HEK293 (cell line): ENCODE measurements around the gene ABCB9.

Experiments used
- CTCF ChIA-PET: fragments of 350-600 bp; formaldehyde crosslinking; extraction: SDS; loops from one replicate; lab custom pipeline; 2021; ENCODE audit warnings: antibody characterized with exemption; lab: Yijun Ruan, JAX
- POLR2A ChIA-PET: fragments of 300-600 bp; formaldehyde crosslinking; extraction: SDS; loops from one replicate; lab custom pipeline; 2020; ENCODE audit warnings: antibody characterized with exemption, inconsistent platforms; lab: Yijun Ruan, JAX
- H3K27ac ChIP-seq: fragments of 200-500 bp; sonication (Bioruptor generic); 2 replicates; pipeline ENCODE4 v1.5.1; 2014; ENCODE audit warnings: low read depth, low read length, control low read depth, inconsistent platforms; ENCODE audit errors: extremely low read depth
- H3K36me3 ChIP-seq, 2 experiments: fragments of 200-500 bp in 1 of 2; sonication (Bioruptor generic) in 1 of 2; 1 replicate in 1 of 2; 2 replicates in 1 of 2; pipeline ENCODE4 v1.5.1; 2014 to 2017; ENCODE audit warnings: inconsistent platforms in 2 of 2, low read length in 2 of 2; ENCODE audit not compliant: control insufficient read depth in 2 of 2, insufficient read depth in 1 of 2
- H3K4me1 ChIP-seq: fragments of 200-500 bp; sonication (Bioruptor generic); 2 replicates; pipeline ENCODE4 v1.5.1; 2014; ENCODE audit warnings: mild to moderate bottlenecking, low read length, inconsistent platforms; ENCODE audit not compliant: control insufficient read depth, insufficient read depth
- H3K4me3 ChIP-seq: 2 replicates; pipeline ENCODE4 v1.5.1; 2011; ENCODE audit warnings: low read depth, mild to moderate bottlenecking, control low read depth, low read length, moderate library complexity
- H3K9me3 ChIP-seq: fragments of 200-500 bp; sonication (Bioruptor generic); 2 replicates; pipeline ENCODE4 v1.5.1; 2014; ENCODE audit warnings: low read depth, low read length, inconsistent platforms; ENCODE audit not compliant: control insufficient read depth, insufficient read depth
- BCL11B ChIP-seq: fragments of 450-650 bp; formaldehyde crosslinking; IDR thresholded peaks from 2 replicates; pipeline ENCODE4 v1.5.1; 2016; ENCODE audit warnings: low read depth, missing biosample characterization, missing genetic modification characterization
- GLI4 ChIP-seq: fragments of 450-650 bp; formaldehyde crosslinking; IDR thresholded peaks from 2 replicates; pipeline ENCODE4 v1.5.1; 2016; ENCODE audit warnings: missing biosample characterization, missing genetic modification characterization
- GLIS2 ChIP-seq: fragments of 450-650 bp; formaldehyde crosslinking; IDR thresholded peaks from 2 replicates; pipeline ENCODE4 v1.5.1; 2016; ENCODE audit warnings: missing biosample characterization, missing genetic modification characterization
- HOXC10 ChIP-seq: sonication (generic); formaldehyde crosslinking; IDR thresholded peaks from 2 replicates; pipeline ENCODE4 v1.8.1; 2023; ENCODE audit warnings: mild to moderate bottlenecking, missing genetic modification reagents
- KLF1 ChIP-seq: fragments of 450-650 bp; formaldehyde crosslinking; IDR thresholded peaks from 2 replicates; pipeline ENCODE4 v1.5.1; 2016; ENCODE audit warnings: missing biosample characterization, missing genetic modification characterization
- PBX3 ChIP-seq: sonication (generic); formaldehyde crosslinking; IDR thresholded peaks from 2 replicates; pipeline ENCODE4 v1.8.1; 2022; ENCODE audit warnings: mild to moderate bottlenecking, moderate library complexity, missing genetic modification reagents
- SP3 ChIP-seq: fragments of 450-650 bp; formaldehyde crosslinking; IDR thresholded peaks from 2 replicates; pipeline ENCODE4 v1.5.1; 2016; ENCODE audit warnings: missing biosample characterization, missing genetic modification characterization
- ZBTB21 ChIP-seq: fragments of 450-650 bp; formaldehyde crosslinking; IDR thresholded peaks from 2 replicates; pipeline ENCODE4 v1.5.1; 2017; ENCODE audit warnings: missing biosample characterization, missing genetic modification characterization
- ZFHX2 ChIP-seq: fragments of 450-650 bp; formaldehyde crosslinking; conservative IDR thresholded peaks from 2 replicates; pipeline ENCODE4 v1.5.1; 2016; ENCODE audit warnings: missing biosample characterization, missing genetic modification characterization
- ZNF121 ChIP-seq: fragments of 450-650 bp; formaldehyde crosslinking; IDR thresholded peaks from 2 replicates; pipeline ENCODE4 v1.5.1; 2016; ENCODE audit warnings: missing biosample characterization, missing genetic modification characterization
- ZNF174 ChIP-seq: fragments of 450-650 bp; formaldehyde crosslinking; IDR thresholded peaks from 2 replicates; pipeline ENCODE4 v1.5.0; 2017; ENCODE audit warnings: missing biosample characterization, mild to moderate bottlenecking, missing genetic modification characterization
- ZNF18 ChIP-seq: fragments of 450-650 bp; formaldehyde crosslinking; IDR thresholded peaks from 2 replicates; pipeline ENCODE4 v1.5.1; 2016; ENCODE audit warnings: missing biosample characterization, missing genetic modification characterization
- ZNF280C ChIP-seq: fragments of 450-650 bp; formaldehyde crosslinking; IDR thresholded peaks from 2 replicates; pipeline ENCODE4 v1.5.1; 2016; ENCODE audit warnings: missing biosample characterization, missing genetic modification characterization
- ZNF350 ChIP-seq: fragments of 450-650 bp; formaldehyde crosslinking; IDR thresholded peaks from 2 replicates; pipeline ENCODE4 v1.5.0; 2017; ENCODE audit warnings: missing biosample characterization, mild to moderate bottlenecking, missing genetic modification characterization
- ZNF404 ChIP-seq: fragments of 450-650 bp; formaldehyde crosslinking; IDR thresholded peaks from 2 replicates; pipeline ENCODE4 v1.5.1; 2017; ENCODE audit warnings: missing biosample characterization, missing genetic modification characterization
- ZNF48 ChIP-seq: fragments of 450-650 bp; formaldehyde crosslinking; IDR thresholded peaks from 2 replicates; pipeline ENCODE4 v1.5.1; 2016; ENCODE audit warnings: missing biosample characterization, missing genetic modification characterization
- ZNF600 ChIP-seq: fragments of 450-650 bp; formaldehyde crosslinking; IDR thresholded peaks from 2 replicates; pipeline ENCODE4 v1.5.1; 2016; ENCODE audit warnings: missing biosample characterization, missing genetic modification characterization
- ZNF610 ChIP-seq: fragments of 450-650 bp; formaldehyde crosslinking; IDR thresholded peaks from 2 replicates; pipeline ENCODE4 v1.5.1; 2016; ENCODE audit warnings: missing biosample characterization, missing genetic modification characterization, borderline replicate concordance
- ZNF626 ChIP-seq: fragments of 450-650 bp; sonication (Bioruptor Pico); formaldehyde crosslinking; IDR thresholded peaks from 2 replicates; pipeline ENCODE4 v1.5.1; 2018; ENCODE audit warnings: missing biosample characterization, missing genetic modification characterization, inconsistent platforms
- ZNF692 ChIP-seq: fragments of 450-650 bp; formaldehyde crosslinking; IDR thresholded peaks from 2 replicates; pipeline ENCODE4 v1.5.1; 2016; ENCODE audit warnings: missing biosample characterization, missing genetic modification characterization
- ZNF777 ChIP-seq: fragments of 450-650 bp; formaldehyde crosslinking; IDR thresholded peaks from 2 replicates; pipeline ENCODE4 v1.5.1; 2017; ENCODE audit warnings: missing biosample characterization, missing genetic modification characterization, borderline replicate concordance
- ZNF785 ChIP-seq: fragments of 450-650 bp; formaldehyde crosslinking; IDR thresholded peaks from 2 replicates; pipeline ENCODE4 v1.5.1; 2016; ENCODE audit warnings: missing biosample characterization, missing genetic modification characterization
- TF ChIP-seq, protein P1 (sequence below): fragments of 450-650 bp; formaldehyde crosslinking; IDR thresholded peaks from 2 replicates; pipeline ENCODE4 v1.5.1; 2016; ENCODE audit warnings: missing biosample characterization, missing genetic modification characterization
- TF ChIP-seq, protein P2 (sequence below): fragments of 450-650 bp; formaldehyde crosslinking; IDR thresholded peaks from 2 replicates; pipeline ENCODE4 v1.5.1; 2017; ENCODE audit warnings: missing biosample characterization, missing genetic modification characterization
- TF ChIP-seq, protein P3 (sequence below): fragments of 450-650 bp; formaldehyde crosslinking; IDR thresholded peaks from 2 replicates; pipeline ENCODE4 v1.5.1; 2016; ENCODE audit warnings: missing biosample characterization, missing genetic modification characterization

ABCB9 gene

DNA sequence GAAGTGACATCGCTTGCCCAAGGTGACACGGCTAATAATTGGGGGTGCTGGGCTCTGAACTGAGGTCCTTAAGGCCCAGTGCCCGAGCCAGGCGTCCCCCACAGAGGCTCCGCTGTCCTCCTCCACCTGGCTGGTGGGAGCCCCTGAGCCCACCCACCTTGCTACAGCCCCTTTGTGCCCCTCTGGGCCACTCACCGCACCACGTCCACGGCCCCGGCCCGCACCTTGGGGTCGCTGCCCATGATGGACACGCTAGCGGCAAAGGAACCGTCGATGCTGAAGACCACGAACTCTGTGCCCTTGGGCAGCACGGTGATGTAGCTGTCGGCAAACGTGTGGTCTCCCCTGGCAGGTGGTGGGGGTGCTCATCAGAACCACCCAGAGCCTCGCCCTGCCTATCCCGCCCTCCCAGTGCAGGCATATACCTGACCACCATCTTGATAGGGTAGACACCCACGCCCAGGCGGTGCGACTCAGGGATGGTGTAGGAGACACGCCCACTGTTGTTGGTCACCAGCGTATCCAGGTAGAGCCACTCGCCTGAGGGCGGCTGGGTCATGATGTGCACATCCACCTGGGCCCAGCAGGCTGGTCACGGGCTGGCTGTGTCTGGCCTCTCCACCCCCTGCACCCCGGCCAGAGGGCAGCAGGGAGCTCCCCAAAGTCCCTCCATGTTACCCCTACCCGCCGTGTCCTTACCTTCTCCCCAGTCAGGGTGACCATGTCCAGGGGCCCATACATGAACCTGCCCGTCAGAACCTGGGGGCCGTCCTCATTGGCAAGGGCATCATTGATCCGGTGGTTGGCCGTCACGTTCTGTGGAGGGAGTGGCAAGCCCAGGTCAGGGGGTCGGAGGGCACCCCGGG, 21.1 kb upstream of the ABCB9 start (continued):
- TF ChIP-seq, protein P1, sequence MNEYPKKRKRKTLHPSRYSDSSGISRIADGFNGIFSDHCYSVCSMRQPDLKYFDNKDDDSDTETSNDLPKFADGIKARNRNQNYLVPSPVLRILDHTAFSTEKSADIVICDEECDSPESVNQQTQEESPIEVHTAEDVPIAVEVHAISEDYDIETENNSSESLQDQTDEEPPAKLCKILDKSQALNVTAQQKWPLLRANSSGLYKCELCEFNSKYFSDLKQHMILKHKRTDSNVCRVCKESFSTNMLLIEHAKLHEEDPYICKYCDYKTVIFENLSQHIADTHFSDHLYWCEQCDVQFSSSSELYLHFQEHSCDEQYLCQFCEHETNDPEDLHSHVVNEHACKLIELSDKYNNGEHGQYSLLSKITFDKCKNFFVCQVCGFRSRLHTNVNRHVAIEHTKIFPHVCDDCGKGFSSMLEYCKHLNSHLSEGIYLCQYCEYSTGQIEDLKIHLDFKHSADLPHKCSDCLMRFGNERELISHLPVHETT (tag by site-specific recombination), result no peak
- TF ChIP-seq ZFHX2 (tag by site-specific recombination), result peak; percentile 56

GRCh38 chr12:122986258-122986871, 20.1 kb upstream of the ABCB9 start:
- CTCF ChIA-PET, result no interaction called here
- Histone ChIP-seq H3K36me3 (peaks cover 0 to 33% of the 10 kb centered on the region in 2 experiments; a peak in 2 of 3 replicates), H3K4me3 (no peak overlapping the region), H3K27ac (no peak overlapping the region), H3K4me1 (peaks cover 8% of the 10 kb centered on the region; the same call in 1 of the 2 replicates), H3K9me3 (no peaks in the 10 kb centered on the region)
- POLR2A ChIA-PET, result no interaction called here
- TF ChIP-seq, protein P2, sequence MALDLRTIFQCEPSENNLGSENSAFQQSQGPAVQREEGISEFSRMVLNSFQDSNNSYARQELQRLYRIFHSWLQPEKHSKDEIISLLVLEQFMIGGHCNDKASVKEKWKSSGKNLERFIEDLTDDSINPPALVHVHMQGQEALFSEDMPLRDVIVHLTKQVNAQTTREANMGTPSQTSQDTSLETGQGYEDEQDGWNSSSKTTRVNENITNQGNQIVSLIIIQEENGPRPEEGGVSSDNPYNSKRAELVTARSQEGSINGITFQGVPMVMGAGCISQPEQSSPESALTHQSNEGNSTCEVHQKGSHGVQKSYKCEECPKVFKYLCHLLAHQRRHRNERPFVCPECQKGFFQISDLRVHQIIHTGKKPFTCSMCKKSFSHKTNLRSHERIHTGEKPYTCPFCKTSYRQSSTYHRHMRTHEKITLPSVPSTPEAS (tag by site-specific recombination), result no peak
- TF ChIP-seq ZNF18 (tag by site-specific recombination), result no peak
- TF ChIP-seq ZNF350 (tag by site-specific recombination), result no peak
- TF ChIP-seq PBX3 (CRISPR knock-in tag), result no peak
- TF ChIP-seq ZNF626 (tag by site-specific recombination), result no peak
- no peak for TF ChIP-seq ZNF48 (tag by site-specific recombination)
- TF ChIP-seq ZNF692, result peak; percentile 27; the same call in 1 of the 2 replicates
- no peak for TF ChIP-seq BCL11B
- peak; percentile 58 for TF ChIP-seq ZFHX2 (tag by site-specific recombination)
- TF ChIP-seq ZNF600, result peak; percentile 50
- no peak for TF ChIP-seq ZNF785 (tag by site-specific recombination)
- TF ChIP-seq SP3, result no peak
- TF ChIP-seq HOXC10 (CRISPR knock-in tag), result no peak
- no peak for TF ChIP-seq ZNF777
- no peak for TF ChIP-seq GLI4 (tag by site-specific recombination)
- no peak for TF ChIP-seq KLF1 (tag by site-specific recombination)
- TF ChIP-seq ZNF404 (tag by site-specific recombination), result no peak
- TF ChIP-seq GLIS2 (tag by site-specific recombination), result no peak
- TF ChIP-seq ZNF610 (tag by site-specific recombination), result no peak
- TF ChIP-seq ZNF174 (tag by site-specific recombination), result no peak
- TF ChIP-seq ZNF280C (tag by site-specific recombination), result no peak
- TF ChIP-seq ZBTB21 (tag by site-specific recombination), result no peak
- TF ChIP-seq, protein P3, sequence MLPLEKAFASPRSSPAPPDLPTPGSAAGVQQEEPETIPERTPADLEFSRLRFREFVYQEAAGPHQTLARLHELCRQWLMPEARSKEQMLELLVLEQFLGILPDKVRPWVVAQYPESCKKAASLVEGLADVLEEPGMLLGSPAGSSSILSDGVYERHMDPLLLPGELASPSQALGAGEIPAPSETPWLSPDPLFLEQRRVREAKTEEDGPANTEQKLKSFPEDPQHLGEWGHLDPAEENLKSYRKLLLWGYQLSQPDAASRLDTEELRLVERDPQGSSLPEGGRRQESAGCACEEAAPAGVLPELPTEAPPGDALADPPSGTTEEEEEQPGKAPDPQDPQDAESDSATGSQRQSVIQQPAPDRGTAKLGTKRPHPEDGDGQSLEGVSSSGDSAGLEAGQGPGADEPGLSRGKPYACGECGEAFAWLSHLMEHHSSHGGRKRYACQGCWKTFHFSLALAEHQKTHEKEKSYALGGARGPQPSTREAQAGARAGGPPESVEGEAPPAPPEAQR (tag by site-specific recombination), result no peak
- no peak for TF ChIP-seq ZNF121 (tag by site-specific recombination)
